Ramos (cell line): ENCODE results near the gene RHOV.
"Not testable (repeated sequence)": the region's sequence is repeated elsewhere in the genome, so short reads cannot be mapped to it uniquely, and the experiment has no call there.

Experiments
- in situ Hi-C: fragments of 300-500 bp; cut with MboI; formaldehyde crosslinking; loops from one replicate; pipeline ENCODE4 v1.14.3; 2022; ENCODE audit warnings: low sequenced_read_pairs; ENCODE audit not compliant: unreplicated experiment

RHOV gene

DNA sequence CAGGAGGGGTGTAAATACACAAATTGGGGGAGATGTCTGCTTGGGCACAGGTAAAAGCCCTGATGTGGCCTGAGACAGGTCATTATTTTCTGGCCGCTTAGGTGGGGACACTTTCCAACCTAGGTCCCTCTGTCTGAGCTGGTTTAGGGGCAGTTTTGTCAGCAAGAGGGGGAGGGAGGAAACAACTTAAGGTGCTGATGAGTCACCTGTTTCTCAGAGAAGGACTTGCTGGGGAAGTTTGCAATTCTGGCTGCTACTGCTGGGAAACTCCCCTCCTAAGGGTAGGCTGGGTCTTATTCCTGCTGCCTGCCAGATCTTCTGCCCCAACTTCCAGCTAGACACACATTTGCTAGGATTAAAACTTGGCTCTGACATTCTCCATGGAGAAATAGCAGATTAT lies 4.8 kb upstream of the RHOV start:
- in situ Hi-C loops, result no loop called here

DNA sequence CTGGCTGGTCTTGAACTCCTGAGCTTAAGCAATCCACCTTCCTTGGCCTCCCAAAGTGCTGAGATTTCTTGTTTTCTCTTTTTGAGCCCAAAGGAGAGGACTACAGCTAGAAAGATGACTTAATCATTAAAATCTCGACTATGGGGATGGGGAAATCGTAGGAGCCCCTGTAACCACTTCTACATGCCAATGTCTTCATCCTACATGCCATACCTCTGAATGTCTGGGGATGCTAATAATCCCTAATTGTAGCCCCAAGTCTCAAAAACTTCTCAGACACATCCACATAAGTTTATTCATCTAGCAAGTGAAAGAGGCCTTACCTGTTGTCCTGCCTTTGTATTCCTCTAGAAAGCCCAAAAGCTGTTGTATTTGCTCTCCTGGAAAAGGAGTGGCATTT lies 3.7 kb upstream of the RHOV start:
- in situ Hi-C loops, result no loop called here

DNA sequence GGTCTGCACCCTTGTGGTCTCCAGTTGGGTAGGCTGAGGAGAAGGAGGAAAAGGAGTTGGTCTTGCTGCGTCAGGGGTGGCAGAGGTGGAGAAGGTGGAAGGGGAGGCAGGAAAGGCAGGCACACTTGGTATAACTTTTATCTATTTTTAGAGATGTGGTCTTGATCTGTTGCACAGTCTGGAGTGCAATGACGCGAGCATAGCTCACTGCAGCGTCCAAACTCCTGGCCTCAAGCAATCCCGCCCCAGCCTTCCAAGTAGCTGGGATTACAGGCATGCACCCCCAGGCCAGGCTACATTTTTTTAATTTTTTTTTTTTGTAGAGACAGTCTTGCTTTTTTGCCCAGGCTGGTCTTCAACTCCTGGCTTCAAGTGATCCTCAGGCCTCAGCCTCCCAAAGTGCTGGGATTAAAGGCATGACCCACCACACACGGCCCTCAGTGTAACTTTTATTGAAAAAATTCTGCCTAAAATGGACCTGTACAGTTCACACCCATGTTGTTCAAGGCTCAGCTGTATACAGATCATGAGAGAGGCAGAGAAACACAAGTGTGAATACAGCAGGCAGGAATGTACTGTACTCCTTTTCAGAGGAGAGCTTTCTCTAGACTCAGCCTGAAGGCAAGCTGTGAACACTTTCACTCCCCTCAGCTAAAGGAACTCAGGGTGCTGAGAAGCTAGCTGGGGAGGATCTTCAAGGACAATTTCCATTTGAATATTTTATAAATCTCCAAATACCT lies 2.1 kb upstream of the RHOV start:
- in situ Hi-C loops, result no loop called here

DNA sequence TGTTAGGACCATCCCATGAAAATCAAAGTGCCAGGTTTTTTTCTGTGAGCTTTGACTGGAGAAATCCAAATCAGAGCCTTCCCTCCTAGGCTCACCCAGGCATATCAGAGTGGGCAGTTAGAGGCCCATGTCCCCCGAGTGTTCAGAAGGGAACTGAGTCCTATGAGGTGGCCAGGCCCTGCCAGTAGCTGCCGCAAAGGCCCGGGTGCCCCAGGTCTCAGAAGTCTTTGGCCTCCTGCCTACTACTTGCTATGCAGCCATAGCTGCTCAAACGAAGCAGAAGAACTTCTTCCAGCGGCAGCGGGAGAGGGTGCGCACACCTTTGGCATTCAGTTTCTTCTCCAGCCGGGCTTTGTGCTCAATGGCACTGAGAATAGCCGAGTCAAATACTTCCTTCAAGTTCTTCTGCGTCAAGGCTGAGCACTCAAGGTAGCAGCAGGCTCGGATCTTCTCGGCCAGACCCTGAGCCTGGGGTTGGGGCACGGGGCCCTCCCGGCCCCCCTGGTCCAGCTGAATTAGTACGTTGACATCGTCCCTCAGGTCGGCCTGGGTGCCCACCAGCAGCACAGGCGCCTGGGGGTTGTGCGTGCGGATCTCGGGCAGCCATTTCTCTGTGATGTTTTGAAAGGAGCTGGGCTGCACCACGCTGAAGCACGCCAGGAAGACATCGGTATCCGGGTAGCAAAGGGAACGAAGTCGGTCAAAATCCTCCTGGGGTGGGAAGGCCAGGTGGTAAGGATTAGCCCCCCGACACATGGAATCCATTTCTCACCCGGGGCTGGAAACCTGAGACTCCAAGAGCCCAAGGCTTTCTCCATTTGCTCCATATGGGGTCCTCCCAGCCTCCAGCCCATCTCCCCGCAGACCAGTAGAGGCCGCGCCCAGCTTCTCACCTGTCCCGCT lies 992 bp downstream of the RHOV start:
- in situ Hi-C loops, result no loop called here

DNA sequence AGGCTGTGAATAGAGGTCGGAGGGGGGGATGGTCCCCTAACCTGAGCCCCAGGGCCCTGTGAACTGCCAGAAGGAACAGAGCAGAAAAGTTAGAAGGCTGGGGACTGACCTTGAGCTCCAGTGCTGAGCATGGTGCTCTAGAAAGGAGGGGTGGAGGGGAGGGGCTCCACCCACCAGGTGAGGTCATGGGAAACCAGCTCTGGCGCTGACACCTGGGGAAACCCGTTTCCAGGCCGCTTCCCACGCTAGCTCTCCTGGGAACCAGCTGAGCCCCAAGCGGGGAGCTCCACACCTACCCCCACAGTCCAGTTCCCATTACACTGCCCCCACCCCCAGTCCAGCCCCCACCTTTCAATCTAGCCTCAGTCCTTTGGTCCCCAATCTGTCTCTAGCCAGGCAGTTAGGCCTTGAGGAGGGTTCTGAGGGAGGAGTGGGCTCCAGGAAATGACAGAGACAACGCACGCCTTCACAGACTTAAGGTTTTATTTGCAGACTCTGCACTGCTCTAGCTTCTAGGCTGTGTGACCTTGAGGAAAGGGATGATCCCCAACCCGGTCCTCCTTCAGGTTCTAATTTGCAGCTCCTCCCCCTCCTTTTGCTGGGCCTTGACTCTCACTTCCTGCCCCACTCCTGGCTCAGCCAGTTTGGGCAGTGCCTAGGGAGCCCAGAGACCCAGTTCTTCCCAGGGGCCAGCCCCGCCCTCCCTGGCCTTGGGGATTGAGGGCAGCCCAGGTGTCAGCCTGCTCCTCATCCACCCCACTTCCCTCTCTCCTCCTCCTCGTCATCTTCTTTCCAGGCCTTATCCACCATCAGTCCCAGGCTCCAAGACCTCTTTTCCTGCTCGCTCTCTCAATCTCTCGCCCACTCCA lies 2.1 kb downstream of the RHOV start:
- in situ Hi-C loops, result no loop called here

DNA sequence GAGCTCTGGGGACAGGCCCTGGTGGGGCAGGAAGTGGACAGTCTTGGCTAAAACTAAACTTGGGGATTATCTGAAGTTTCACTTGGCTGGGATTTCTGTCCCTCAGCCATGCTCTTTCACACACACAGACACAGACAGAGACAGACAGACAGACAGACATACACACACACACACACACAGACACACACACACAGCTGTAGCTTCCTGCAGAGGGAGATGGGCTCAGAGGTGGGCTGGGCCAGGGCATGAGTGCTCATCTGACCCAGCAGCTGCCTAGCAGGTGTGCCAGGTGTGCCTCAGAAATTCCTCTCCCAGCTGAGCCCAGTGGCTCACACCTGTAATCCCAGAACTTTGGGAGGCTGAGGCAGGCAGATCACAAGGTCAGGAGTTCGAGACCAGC lies 3.3 kb downstream of the RHOV start:
- in situ Hi-C loops, result no loop called here

DNA sequence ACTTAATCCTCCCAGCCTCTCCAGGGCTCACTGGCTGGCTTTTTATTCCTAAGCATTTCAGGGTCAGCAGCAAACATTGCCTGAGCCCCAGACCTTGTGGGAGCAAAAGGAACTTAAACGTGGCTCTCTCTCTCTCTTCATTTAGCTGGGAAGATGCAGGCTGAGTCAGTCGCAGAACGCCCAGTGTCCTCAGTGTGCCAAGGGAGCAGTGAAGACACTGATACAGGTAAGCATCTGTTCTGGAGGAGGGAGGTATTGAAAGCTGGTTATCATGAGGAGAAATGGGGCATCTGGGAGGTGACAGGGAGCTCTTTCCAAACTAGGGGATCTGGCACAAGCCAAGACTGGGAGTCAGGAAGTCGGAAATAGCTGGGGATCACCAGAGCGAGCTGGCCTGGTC lies 4.3 kb downstream of the RHOV start:
- in situ Hi-C loops, result no loop called here

DNA sequence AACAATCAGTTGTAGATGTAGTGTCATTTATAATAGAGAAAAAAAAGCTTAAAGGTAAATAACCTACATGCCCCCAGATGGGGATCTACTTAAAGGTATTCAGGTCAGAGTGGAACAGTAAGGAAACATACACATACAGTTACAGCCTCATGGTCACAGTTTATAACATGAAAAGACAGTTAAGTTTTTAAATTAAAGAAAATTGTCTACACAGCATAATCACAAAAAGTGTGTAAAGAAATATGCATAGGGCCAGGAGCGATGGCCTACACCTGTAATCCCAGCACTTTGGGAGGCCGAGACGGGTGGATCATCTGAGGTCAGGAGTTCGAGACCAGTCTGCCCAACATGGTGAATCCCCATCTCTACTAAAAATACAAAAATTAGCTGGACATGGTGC lies 6.8 kb downstream of the RHOV start:
- in situ Hi-C loops, result no loop called here

DNA sequence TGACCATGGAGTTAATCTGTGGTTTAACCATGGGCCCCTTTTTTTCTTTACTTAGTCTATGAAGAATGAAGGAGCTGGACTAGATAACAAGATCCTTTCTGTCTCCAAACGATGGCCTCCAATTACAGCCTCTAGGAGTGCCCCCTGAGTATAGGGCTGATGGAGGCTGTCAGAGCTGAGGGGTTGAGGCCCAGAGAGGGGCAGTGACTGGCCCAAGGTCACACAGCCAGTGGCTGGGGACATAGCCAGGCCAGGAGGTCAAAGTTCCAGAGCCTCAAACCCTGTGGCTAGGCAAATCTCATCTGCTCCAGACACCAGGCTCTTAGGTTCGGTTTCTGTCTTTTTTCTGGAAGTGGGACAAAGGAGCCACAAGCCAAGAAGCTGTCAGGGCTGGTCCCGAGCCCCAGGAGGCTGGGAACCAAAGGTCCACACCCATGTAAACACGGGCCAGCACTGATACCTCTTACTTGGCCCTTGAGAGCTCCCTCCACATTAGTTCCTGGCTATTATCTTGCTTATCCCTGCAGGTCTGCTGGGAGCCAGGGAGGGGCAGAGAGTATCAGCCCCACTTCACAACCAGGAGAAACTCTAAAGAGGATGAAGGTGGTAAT lies 10.3 kb downstream of the RHOV start:
- in situ Hi-C loops, result no loop called here

DNA sequence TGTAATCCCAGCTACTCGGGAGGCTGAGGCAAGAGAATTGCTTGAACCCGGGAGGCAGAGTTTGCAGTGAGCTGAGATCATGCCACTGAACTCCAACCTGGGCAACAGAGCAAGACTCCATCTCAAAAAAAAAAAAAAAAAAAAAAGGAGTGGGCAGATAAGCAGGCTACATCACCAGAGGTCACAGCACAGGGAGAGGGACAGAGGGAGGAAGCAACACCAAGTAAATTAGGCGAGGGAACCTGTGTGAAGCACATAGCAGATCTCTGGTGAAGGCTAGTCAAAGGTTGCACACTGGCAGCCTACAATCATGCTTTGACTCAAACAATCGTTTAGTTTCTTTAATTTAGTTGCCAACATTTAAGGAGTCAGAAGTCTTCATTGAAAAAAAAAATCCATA lies 12.9 kb downstream of the RHOV start:
- in situ Hi-C loops, result not testable (repeated sequence)

DNA sequence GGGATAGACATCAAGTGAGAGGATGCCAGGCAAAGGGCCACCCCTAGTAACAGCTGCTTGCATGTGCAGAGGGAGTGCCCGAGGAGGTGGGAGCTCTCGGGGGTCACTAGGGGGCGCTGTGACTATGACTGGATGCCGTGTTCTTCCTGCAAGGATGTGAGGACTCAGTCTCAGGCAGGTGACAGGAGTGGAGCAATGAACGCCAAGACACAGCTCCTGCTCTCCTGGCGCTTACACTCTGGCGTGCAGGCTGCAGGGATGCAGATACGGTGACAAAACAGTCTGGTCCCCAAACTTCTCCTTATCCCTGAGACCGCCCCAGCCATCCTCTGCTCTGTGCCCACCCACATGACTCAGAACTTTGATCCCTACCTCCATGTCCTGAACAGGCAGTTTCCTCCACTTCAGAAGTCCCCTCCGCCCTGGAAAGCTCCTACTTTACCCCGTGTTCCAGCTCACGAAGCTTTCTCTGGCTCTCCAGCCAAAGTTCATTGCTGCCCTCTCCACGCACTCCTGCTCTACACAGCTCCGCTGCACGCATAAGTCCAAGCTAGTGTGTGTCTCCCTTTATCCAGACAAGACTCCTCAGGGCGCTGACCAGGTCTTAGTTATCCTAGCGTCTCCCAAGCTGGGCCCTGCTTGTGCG lies 14.7 kb downstream of the RHOV start:
- in situ Hi-C loops, result loop anchor here (5.0 kb wide), 1 partner anchor 33 kb away; the partner anchor contains the start of gene VPS18

DNA sequence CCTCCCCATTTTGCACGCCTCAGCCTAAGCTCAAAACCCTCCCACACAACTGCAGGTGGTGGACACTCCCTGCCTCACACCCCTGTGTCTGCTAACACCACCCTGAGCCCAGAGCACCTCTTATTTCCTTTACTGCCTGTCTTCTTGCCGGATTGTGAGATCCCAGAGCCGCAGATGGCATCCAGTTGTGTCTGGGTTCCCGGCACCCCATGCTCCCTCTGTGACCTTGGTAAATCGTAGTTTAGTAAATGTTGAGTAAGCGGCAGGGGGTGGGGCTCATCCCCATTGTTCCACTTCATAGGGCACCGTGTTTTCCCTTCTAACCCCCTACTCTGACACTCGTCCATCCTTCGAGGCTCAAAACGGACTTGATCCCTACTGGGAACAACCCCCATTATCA lies 15.3 kb downstream of the RHOV start:
- in situ Hi-C loops, result loop anchor here (5.0 kb wide), 1 partner anchor 34 kb away; the partner anchor contains the start of gene VPS18

DNA sequence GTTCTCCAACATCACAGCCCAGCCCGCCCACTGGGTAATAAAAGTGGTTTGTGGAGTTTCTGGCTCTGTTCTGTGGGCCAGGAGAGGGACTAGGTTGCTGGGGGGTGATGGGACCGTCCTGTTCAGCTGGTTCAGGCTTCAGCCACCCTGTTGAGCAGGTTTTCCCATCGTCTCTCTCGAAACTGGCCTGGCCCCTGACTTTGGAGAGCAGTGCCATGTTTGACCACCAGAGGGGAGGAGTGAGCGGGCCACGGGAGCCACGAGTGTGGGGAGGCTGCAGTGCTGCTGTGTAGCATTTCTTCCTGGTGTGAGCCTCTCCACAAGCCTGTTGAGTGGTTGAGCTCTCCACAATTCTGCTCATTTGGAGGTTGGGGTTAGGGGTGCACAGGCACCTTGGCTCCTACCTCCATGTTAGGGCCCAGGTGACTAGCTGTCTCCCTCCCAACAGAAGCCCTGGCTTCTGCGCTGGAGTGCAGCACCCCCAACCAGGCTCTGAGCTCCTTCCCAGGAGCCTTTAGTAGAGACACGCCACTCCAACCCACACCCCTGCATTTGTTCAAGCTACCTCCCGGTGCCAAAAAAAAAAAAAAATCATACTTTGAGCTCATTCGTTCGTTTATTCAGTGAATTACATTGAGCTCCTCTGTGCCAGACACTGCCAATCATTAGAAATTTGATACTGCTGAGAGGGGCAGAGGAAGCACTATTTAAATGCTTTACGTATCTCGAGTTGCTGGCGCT lies 16.3 kb downstream of the RHOV start:
- in situ Hi-C loops, result loop anchor here (5.0 kb wide), 1 partner anchor 35 kb away; the partner anchor contains the start of gene VPS18

DNA sequence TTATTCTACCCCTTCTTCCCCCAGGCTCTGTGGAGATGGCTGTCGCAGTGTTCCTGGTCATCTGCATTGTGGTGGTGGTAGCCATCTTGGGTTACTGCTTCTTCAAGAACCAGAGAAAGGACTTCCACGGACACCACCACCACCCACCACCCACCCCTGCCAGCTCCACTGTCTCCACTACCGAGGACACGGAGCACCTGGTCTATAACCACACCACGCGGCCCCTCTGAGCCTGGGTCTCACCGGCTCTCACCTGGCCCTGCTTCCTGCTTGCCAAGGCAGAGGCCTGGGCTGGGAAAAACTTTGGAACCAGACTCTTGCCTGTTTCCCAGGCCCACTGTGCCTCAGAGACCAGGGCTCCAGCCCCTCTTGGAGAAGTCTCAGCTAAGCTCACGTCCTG lies 17.3 kb downstream of the RHOV start:
- in situ Hi-C loops, result loop anchor here (5.0 kb wide), 1 partner anchor 36 kb away; the partner anchor contains the start of gene VPS18

DNA sequence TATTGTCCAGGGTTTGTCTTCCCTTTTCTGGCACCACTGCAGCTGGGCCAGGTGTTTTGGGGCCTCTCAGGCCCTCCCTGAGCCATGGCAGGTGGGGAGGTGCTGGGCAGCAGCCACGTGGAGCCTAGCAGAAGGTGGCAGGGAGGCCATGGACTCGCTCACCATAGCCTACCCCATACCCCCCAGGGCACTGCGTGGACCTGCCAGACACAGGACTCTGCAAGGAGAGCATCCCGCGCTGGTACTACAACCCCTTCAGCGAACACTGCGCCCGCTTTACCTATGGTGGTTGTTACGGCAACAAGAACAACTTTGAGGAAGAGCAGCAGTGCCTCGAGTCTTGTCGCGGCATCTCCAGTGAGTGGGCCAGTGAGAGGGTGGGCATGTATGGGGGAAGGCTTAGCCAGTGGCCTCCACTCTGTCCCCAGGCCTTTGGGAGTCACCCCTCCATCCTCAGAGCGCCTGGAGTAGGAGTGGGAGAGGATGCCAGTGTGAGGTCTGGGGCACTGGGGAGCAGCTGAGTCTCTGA lies 18.3 kb downstream of the RHOV start:
- in situ Hi-C loops, result loop anchor here (5.0 kb wide), 1 partner anchor 37 kb away; the partner anchor contains the start of gene VPS18

DNA sequence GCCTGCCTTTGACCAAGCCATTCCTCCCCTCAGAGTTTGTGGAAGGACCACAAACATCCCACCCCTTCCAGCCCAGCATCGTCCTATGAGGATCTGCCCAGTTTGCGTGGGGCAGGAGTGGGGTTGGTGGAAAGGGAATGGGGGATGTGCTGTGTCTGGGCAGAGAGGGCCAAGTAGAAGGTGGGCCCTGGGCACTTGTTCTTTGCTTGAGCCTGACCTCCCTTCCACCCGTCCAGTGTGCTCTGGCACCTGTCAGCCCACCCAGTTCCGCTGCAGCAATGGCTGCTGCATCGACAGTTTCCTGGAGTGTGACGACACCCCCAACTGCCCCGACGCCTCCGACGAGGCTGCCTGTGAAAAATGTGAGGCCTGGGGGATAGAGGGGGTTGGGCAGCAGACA lies 19.9 kb downstream of the RHOV start:
- in situ Hi-C loops, result no loop called here

DNA sequence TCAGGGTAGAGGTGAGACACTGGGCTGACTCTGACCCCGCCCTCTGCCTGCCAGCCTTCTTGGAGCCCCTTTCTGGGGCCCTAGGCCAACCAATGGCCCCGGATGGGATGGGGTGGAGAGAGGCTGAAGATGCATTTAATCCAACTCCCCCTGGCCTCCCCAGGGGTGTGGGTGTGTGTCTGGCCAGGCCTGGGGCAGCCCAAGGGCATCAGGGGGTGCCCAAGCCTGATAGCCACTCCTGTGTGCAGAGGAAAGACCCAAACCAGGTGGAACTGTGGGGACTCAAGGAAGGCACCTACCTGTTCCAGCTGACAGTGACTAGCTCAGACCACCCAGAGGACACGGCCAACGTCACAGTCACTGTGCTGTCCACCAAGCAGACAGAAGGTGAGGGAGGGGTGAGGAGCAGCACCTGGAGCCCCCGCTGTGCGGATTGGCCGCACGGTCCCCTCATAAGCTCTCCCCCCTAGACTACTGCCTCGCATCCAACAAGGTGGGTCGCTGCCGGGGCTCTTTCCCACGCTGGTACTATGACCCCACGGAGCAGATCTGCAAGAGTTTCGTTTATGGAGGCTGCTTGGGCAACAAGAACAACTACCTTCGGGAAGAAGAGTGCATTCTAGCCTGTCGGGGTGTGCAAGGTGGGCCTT lies 20.7 kb downstream of the RHOV start:
- in situ Hi-C loops, result no loop called here

DNA sequence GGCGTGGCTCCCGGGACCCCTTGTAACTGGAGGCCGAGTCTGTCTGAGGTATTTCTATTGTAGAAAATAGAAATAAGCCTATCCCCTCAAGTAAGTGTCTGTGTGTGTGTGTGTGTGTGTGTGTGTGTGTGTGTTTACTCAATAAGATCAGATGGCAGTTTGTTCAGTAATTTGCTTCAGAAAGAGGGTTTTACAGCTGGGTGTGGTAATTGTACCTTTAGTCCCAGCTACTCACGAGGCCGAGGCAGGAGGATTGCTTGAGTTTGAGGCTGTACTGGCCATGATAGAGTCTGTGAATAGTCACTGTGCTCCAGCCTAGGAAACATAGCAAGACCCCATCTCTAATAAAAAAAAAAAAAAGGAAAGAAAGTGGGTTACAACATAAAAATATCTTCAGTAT lies 21.5 kb downstream of the RHOV start:
- in situ Hi-C loops, result no loop called here
